ENCODE data around the gene VWA7.

- TF ChIP-seq ESRRG (CRISPR knock-in tag; IDR thresholded peaks at IDR 0.05) (no peak), RARB (CRISPR knock-in tag; IDR thresholded peaks at IDR 0.05) (no peak), TOX (CRISPR knock-in tag; IDR thresholded peaks at IDR 0.05; ENCODE audit: borderline replicate concordance) (no peak), ZC3H10 (CRISPR knock-in tag; IDR thresholded peaks at IDR 0.05) (no peak), CSDC2 (CRISPR knock-in tag; IDR thresholded peaks at IDR 0.05) (no peak), ZFP3 (CRISPR knock-in tag; IDR thresholded peaks at IDR 0.05) (no peak), ZNF8 (CRISPR knock-in tag; IDR thresholded peaks at IDR 0.05) (no peak), ZNF70 (CRISPR knock-in tag; IDR thresholded peaks at IDR 0.05) (no peak)
Observed at GRCh38 chr6:31777667-31778050, 531 bp upstream of the VWA7 start.

Measured in SK-N-SH treated with all-trans-retinoic acid at 6 μM for 48 hours (cell line).